SU-DHL-6 (cell line): ENCODE results near the gene BCL2L13.

Experiments
- CTCF ChIP-seq: fragments of 200-600 bp; sonication (generic); IDR thresholded peaks from one replicate; pipeline ENCODE4 v1.5.1; 2017; ENCODE audit warnings: antibody characterized with exemption, mild to moderate bottlenecking, low read length, moderate library complexity; ENCODE audit not compliant: insufficient read depth, poor library complexity, severe bottlenecking
- EZH2phosphoT487 ChIP-seq: fragments of 200-600 bp; sonication (generic), shearing (Covaris generic); conservative IDR thresholded peaks from 2 replicates; pipeline ENCODE4 v1.6.1; 2018; ENCODE audit warnings: mild to moderate bottlenecking, antibody characterized with exemption, low read length, moderate library complexity, mixed read lengths

- TF ChIP-seq CTCF, result no peak
- no peak for TF ChIP-seq EZH2phosphoT487
Measured at GRCh38 chr22:17678817-17679385, 40.3 kb downstream of the BCL2L13 start.
